HepG2 (cell line): ENCODE measurements around the gene ORC6. TPM values are rescaled to one million over a fixed set of nuclear protein-coding genes. Genes with fewer than 3 reads are reported as not detected.

Experiments
- KAT7 ChIP-seq: IDR thresholded peaks from 2 replicates; pipeline ENCODE4 v1.6.1; 2018; ENCODE audit warnings: borderline replicate concordance, missing compliant biosample characterization
- KLF15 ChIP-seq: sonication (generic); formaldehyde crosslinking; IDR thresholded peaks from 2 replicates; pipeline ENCODE4 v1.8.1; 2023; ENCODE audit warnings: borderline replicate concordance, mild to moderate bottlenecking, inconsistent platforms, missing genetic modification reagents, mixed read lengths
- MAZ ChIP-seq, 2 experiments: sonication (generic) in 1 of 2; formaldehyde crosslinking in 1 of 2; IDR thresholded peaks; 2 replicates each; pipeline versions ENCODE4 v1.5.0 to v1.6.1; 2012 to 2020; ENCODE audit warnings: low read depth in 2 of 2, mild to moderate bottlenecking in 2 of 2, borderline replicate concordance in 1 of 2, improper control_type of control experiment in 1 of 2, low read length in 1 of 2, missing genetic modification reagents in 1 of 2, moderate library complexity in 1 of 2
- RFXANK ChIP-seq: IDR thresholded peaks from 2 replicates; pipeline ENCODE4 v1.6.1; 2016
- ZNF749 ChIP-seq: sonication (generic); formaldehyde crosslinking; IDR thresholded peaks from 2 replicates; pipeline ENCODE4 v1.8.0; 2022; ENCODE audit warnings: mild to moderate bottlenecking, missing genetic modification reagents, moderate library complexity, borderline replicate concordance
- polyA plus RNA-seq, 8 experiments: library from polyadenylated mRNA; depleted of rRNA in 3 of 8; stranded (reverse) in 7 of 8; unstranded in 1 of 8; fragments of >200 nt; fragmentation: Illumina TruSeq in 4 of 8; extraction: Trizol in 4 of 8; gene quantifications; 2 replicates each; pipeline versions ENCODE4 v1.2.1 to v1.2.3, GENCODE V29; 2011 to 2016; ENCODE audit warnings: low read depth in 4 of 8, missing spikeins in 1 of 8, mixed read lengths in 1 of 8; ENCODE audit not compliant: insufficient read depth in 1 of 8
- total RNA-seq, 5 experiments: library from RNA; depleted of rRNA; stranded (reverse); fragments of >200 nt; fragmentation: Illumina TruSeq; extraction: Trizol; gene quantifications; 2 replicates each; pipeline ENCODE4 v1.2.3, GENCODE V29; 2016; ENCODE audit warnings: low read depth in 1 of 5
- TF ChIP-seq, protein P1 (sequence below): IDR thresholded peaks from 2 replicates; pipeline ENCODE4 v1.6.1; 2016; ENCODE audit warnings: low read depth, missing genetic modification reagents, missing compliant biosample characterization
- TF ChIP-seq, protein P2 (sequence below): sonication (generic); formaldehyde crosslinking; IDR thresholded peaks from 2 replicates; pipeline ENCODE4 v1.8.0; 2022; ENCODE audit warnings: missing genetic modification reagents, low read depth, mild to moderate bottlenecking, borderline replicate concordance

The ORC6 gene
- total and polyA plus RNA-seq, 2 of the 13 experiments (the other 11 are each of a cell fraction or from before 2014, with no cell fraction given) = 34.2 to 69.8 TPM

- TF ChIP-seq, protein P1, sequence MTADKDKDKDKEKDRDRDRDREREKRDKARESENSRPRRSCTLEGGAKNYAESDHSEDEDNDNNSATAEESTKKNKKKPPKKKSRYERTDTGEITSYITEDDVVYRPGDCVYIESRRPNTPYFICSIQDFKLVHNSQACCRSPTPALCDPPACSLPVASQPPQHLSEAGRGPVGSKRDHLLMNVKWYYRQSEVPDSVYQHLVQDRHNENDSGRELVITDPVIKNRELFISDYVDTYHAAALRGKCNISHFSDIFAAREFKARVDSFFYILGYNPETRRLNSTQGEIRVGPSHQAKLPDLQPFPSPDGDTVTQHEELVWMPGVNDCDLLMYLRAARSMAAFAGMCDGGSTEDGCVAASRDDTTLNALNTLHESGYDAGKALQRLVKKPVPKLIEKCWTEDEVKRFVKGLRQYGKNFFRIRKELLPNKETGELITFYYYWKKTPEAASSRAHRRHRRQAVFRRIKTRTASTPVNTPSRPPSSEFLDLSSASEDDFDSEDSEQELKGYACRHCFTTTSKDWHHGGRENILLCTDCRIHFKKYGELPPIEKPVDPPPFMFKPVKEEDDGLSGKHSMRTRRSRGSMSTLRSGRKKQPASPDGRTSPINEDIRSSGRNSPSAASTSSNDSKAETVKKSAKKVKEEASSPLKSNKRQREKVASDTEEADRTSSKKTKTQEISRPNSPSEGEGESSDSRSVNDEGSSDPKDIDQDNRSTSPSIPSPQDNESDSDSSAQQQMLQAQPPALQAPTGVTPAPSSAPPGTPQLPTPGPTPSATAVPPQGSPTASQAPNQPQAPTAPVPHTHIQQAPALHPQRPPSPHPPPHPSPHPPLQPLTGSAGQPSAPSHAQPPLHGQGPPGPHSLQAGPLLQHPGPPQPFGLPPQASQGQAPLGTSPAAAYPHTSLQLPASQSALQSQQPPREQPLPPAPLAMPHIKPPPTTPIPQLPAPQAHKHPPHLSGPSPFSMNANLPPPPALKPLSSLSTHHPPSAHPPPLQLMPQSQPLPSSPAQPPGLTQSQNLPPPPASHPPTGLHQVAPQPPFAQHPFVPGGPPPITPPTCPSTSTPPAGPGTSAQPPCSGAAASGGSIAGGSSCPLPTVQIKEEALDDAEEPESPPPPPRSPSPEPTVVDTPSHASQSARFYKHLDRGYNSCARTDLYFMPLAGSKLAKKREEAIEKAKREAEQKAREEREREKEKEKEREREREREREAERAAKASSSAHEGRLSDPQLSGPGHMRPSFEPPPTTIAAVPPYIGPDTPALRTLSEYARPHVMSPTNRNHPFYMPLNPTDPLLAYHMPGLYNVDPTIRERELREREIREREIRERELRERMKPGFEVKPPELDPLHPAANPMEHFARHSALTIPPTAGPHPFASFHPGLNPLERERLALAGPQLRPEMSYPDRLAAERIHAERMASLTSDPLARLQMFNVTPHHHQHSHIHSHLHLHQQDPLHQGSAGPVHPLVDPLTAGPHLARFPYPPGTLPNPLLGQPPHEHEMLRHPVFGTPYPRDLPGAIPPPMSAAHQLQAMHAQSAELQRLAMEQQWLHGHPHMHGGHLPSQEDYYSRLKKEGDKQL (CRISPR knock-in tag) = no peak
- TF ChIP-seq MAZ (IDR thresholded peaks at IDR 0.05; ENCODE audit: borderline replicate concordance, low read depth, low read length) (no peak), MAZ (CRISPR knock-in tag; IDR thresholded peaks at IDR 0.05; ENCODE audit: low read depth) (no peak), ZNF749 (CRISPR knock-in tag) (no peak), RFXANK (CRISPR knock-in tag) (no peak), KAT7 (no peak), KLF15 (CRISPR knock-in tag) (no peak)
- TF ChIP-seq, protein P2, sequence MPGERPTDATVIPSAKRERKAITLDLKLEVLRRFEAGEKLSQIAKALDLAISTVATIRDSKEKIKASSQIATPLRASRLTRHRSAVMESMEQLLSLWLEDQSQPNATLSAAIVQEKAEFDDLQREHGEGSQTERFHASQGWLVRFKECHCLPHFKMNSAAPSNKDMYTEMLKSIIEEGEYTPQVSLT (CRISPR knock-in tag) = no peak
Observed at GRCh38 chr16:46745617-46746016, 56.2 kb downstream of the ORC6 start (continued).
